Endothelial cell of umbilical vein (primary cell): ENCODE data around the gene RSF1.

Source experiments
- JUN ChIP-seq: IDR thresholded peaks from 2 replicates; pipeline ENCODE4 v1.6.1; 2011; ENCODE audit warnings: borderline replicate concordance, low read depth; ENCODE audit not compliant: insufficient read length, insufficient read depth
- TF ChIP-seq, protein P1 (sequence below), 2 donors: IDR thresholded peaks; 1 replicate in 1 of 2; 2 replicates in 1 of 2; pipeline ENCODE4 v1.5.1; 2011; ENCODE audit warnings: low read length in 2 of 2, mild to moderate bottlenecking in 2 of 2, moderate library complexity in 2 of 2, control low read depth in 1 of 2, inconsistent platforms in 1 of 2, low read depth in 1 of 2; ENCODE audit not compliant: insufficient read depth in 1 of 2; ENCODE audit errors: extremely low read depth in 1 of 2

DNA sequence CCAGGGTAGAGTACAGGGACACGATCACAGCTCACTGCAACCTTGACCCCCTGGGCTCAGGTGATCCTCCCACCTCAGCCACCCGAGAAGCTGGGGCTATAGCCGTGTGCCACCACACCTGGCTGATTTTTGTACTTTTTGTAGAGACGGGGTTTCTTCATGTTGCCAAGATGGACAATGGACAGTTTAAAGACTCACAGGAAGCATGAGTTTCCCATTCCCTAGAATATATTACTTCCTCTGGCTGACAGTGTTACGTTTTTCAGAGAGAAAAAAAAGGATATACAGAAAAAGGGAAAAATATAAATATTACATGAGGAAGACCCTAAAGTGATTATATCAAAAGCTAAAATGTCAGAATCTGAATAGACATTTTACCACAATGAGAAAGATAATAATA lies 72.3 kb downstream of the RSF1 start:
- TF ChIP-seq JUN = no peak
- TF ChIP-seq, protein P1, sequence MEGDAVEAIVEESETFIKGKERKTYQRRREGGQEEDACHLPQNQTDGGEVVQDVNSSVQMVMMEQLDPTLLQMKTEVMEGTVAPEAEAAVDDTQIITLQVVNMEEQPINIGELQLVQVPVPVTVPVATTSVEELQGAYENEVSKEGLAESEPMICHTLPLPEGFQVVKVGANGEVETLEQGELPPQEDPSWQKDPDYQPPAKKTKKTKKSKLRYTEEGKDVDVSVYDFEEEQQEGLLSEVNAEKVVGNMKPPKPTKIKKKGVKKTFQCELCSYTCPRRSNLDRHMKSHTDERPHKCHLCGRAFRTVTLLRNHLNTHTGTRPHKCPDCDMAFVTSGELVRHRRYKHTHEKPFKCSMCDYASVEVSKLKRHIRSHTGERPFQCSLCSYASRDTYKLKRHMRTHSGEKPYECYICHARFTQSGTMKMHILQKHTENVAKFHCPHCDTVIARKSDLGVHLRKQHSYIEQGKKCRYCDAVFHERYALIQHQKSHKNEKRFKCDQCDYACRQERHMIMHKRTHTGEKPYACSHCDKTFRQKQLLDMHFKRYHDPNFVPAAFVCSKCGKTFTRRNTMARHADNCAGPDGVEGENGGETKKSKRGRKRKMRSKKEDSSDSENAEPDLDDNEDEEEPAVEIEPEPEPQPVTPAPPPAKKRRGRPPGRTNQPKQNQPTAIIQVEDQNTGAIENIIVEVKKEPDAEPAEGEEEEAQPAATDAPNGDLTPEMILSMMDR (IDR thresholded peaks at IDR 0.05; ENCODE audit: extremely low read depth in 1 of 2, insufficient read depth in 1 of 2, low read depth in 1 of 2, low read length in 2 of 2) = no peak
